H4 (cell line): ENCODE measurements around the gene MLLT3. TPM values are rescaled to one million over a fixed set of nuclear protein-coding genes. Genes with fewer than 3 reads are reported as not detected.

Source experiments
- DNase-seq: peaks from one replicate; pipeline ENCODE4 v3.0.0-alpha.2; 2015; ENCODE audit warnings: low spot score
- total RNA-seq: library from RNA; depleted of rRNA; stranded (reverse); fragments of >200 nt; shearing (Covaris generic); gene quantifications from 2 replicates; pipeline ENCODE4 v1.2.3, GENCODE V29; 2014

Gene MLLT3
- total RNA-seq, 1 experiment from 2014 or later: 8.9 TPM

DNA sequence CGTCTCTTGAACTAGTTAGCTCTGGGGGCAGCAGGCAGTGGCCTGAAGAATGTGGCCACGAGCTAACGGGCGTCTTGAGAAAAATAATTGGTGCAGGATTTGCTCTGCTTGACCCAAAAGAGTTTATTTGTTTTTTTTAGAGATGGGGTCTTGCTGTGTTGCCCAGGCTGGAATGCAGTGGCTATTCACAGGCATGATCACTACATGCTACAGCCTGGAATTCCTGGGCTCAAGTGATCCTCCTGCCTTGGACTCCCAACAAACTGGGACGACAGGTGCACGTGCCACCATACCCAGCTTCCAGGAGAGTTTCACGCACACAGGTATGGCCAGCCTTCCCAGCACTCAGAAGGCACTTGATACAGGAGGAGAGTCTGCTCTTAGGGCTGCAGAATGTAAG, 203.8 kb downstream of the MLLT3 start:
- DNase-seq: no peak

DNA sequence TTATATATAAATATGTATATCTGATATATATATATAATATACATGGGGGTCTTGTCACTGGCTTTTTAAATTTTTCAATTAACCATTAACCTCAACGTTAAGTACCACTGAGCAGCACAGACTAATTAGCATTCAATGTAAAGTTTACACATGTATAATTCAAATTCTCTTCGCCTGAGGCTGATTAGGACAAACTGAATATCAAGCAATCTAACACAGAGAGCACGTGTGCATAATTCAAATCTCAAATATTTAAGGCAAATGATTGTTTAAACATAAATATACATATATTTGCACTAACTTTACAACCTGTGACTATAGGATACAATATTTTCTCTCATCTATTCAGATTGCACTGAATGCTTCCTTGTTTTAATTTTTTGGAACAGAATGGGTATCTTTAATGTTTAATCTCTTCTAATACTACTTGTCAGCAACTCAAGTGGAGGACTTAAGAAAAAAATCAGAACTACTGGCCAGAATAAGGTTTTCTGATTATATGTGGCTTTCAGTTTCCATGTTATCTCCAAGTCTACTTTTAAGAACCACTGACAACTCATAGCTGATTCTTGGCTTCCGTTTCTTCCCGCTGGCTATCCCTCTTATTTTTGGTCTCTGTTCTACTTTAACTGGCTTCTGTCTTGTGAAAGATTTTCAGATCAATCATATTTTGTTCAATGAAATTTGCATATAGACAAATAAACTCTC, 204.8 kb downstream of the MLLT3 start:
- DNase-seq: no peak

DNA sequence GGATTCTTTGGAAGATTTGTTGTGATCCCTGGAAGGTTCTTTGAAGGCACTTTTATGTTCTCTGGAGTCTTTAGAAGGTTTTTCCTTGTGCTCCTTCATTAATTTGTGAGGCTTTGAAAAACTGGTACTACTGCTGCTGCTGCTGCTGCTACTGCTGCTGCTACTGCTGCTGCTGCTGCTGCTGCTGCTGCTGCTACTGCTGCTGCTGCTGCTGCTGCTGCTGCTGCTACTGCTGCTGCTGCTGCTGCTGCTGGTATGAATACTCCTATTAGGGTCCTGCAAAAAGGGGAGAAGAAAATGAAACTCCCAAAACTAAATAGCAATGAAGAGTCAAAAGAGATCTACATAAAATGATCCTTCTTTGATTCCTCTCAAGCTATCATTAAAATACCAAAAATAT, 208.1 kb downstream of the MLLT3 start:
- no peak for DNase-seq

DNA sequence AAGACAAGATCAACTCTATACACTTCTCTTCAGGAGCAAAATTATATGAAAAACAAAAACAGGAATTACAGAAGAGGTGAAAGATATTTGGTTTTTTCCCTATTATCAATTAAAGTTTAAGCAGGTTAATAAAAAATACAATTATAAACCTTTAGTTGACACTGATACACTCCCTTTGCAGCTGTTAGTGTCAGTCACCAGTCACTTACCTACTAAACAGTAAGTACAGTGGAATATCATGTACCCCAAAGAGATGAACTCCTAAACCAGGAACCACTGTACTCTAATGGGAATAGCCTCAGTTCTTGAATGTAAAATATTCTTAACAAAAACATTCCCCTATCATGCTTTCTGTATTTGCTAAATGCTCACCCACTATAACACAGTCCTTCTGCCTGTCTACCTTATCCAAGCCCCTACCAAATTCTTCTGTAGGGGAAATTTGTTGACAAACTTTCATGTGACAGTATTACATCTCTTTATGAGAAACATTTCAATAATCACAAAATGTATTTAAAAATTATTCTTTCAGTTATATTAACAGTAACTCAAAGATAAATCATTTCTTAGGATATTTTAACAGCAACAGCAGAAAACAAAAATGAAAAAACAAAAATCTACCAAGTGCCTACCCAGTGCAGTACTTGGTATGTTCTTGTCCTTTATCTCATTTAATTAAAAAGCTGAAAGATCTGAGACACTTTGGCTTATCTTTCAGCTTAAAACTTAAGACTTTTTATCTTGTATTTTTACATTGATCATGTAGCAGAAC, 212.8 kb downstream of the MLLT3 start:
- DNase-seq: no peak

DNA sequence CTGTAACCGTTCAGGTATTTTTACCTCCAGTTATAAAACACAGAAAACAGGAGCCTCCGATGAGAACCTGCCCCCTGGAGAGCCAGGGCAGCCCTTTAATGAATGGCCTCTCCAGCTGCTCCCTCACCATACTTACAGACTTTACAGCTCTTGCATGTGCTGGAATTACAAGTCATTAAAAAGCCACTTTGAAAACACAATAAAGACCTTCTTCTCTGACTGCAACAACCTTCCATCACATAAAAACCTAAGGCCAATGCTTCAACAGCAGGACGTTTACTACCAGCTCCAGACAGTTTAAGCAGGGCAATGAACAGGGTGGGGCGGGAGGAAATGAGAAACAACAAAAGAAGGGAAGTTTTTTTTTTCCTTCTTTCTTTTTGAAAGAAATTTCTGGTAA, 213.8 kb downstream of the MLLT3 start:
- no peak for DNase-seq

DNA sequence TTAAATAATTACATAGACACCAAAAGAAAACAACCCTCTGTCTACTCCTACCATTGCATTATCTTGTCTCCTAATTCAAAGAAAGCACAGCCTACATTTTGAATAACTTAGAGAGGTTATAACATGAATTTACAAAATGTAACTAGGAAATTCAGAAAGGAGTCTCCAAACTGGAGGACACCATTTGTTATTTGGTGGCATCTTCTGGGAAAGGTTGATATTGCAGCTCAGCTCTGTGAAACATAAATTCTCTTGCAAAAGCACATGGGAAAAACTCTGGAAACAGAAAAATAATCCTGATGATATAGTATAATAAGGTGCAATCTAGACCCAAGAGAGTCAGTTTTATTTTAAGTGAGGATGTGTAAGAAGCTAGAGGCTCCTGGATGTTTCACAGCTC, 215.3 kb downstream of the MLLT3 start:
- DNase-seq: no peak

DNA sequence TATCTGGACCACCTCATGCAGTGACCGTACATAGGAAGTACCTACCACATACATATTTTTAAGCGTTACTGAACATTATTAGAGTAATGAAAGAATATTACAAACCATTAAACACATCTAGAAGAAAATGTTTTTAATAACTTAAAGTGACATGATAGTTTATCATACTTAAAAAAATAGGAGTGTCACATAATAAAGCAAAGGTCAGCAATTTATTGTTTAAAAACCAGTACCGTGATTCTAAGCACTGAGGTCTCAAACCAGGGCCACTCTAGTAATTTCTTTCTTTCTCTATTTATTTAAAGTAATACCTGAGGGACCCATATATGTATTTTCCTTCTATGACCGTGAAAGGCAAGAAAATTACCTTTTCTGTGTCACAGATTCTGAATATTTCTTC, 216.0 kb downstream of the MLLT3 start:
- no peak for DNase-seq

DNA sequence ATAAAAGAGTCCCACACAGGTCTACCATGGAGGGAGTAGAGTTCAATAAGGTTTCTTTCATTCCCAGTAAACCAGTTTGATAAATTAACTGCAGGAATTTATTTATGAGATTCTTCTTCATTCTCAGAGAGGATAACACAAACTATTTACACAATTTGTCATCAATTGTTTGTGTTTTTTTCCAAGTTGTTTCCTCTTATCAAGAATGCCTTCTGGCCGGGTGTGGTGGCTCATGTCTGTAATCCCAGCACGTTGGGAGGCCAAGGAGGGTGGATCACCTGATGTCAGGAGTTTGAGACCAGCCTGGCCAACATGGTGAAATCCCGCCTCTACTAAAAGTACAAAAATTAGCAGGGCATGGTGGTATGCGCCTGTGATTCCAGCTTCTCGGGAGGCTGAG, 216.7 kb downstream of the MLLT3 start:
- no peak for DNase-seq

DNA sequence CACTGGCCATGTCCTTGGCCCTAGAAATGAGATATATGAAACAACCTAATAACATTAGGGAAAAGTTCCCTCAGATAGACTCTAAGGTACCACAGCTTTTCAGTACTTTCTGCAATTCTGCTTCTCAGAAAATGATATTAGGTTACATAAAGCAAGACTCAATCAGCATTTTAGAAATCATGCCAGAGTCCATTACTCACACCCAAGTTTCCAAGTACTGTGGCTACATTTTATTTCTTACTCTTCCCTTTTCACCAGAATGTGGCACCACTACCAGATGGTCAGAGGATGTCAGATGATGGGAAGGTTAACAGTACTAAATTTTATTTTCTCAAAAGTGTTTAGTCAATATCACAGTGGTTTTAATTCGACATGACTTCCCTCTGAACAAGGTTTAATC, 217.2 kb downstream of the MLLT3 start:
- DNase-seq: no peak

DNA sequence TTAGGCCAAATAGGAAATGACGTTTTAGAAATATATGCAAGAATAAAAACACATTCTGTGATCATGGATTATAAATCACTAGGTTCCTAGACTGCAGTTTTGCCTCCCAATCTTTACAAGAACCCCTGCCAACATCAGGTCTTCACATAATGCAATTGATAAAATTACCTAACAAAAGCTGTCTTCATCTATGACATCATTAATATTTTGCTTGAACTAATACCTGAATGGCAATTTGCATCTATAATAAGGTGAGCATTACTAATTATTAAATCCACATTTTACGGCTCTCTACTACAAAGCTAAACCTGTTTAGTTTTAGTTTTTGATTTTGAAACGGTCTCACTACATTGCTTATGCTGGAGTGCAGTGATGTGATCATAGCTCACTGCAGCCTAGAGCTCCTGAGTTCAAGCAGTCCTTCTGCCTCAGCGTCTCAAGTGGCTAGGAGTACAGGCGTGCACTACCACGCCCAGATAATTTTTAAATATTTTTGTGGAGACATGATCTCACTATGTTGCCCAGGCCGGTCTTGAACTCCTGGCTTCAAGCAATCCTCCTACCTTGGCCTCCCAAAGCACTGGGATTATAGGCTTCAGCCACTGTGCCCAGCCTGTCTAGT, 218.0 kb downstream of the MLLT3 start:
- DNase-seq: no peak

DNA sequence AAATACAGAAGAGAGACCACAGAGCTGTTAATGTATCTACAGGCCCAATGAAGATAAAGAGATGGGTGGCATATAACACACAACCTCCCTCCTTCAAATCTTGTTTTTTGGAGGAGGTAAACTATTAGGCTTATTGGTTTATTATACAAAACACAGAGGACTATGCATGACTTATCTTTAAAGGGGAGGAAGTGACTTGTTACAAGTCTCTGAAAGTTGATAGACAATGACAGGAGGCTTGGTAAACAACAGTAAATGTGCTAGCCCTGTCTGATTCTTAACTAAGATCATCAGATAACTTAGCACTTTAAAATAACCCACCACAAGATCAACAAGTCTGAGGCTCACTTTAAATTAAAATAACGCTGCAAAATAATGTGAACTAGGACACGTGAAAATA, 219.0 kb downstream of the MLLT3 start:
- no peak for DNase-seq

DNA sequence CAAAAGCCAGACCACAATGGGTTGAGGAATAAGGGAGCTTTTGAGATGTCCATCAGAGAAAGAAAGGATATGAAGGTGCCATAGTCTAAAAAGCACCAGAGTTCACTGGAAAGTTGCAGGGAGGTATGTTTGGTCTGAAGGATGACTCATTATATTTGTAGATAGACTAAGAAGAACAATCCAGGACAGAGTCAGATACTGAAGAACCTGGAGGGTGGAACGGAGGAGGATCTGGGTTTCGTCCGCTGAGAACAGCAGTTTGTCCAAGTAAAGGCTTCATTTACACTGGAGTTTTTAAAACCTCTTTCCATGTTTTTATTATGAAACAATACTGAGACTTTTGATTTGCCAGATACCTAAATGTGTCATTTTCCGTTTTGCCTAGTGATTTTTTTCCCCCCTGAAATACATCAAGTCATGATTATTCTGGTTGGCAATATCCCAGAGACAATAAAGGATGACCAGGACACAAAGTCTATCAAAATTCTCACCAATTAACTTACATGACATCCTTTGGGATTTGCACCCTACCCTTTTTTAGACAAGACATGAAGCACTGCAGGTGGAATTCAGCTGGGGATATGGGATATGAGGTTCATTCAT, 219.9 kb downstream of the MLLT3 start:
- DNase-seq: no peak

DNA sequence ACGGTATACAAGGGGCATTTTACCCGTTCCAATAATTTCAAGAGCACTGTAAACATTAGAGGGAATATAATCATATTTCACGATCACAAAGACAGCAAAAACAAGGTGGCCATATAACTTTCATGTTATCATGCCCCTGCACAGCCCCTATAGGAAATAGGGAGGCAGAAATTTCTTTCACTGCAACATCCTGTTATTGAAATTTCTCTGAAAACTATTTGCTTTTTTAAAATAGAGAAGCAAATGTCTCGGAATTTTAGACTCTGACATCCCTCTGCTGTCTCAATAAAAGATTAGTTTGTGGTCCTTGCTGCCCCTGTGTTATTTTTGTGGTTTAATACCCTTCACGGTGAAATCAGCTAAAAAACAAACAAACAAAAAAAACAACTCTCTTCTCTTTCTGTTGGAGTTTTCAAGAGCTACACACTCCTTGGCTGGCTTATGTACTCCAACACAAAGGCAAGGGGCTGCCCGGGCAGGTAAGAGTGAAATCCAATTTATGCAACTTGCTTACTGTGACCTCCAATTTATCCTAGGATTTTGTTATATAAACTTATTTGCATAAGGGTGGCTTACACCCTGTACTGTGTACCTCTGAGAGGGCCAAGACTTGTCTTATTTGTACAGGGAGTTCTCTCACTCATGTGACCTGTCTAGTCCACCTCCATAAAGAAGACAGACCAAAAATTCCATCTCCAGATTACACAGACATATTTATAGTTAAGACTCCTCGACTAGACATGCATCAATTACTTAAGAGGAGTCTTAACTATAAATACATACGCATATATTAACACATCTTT, 223.6 kb downstream of the MLLT3 start:
- no peak for DNase-seq

DNA sequence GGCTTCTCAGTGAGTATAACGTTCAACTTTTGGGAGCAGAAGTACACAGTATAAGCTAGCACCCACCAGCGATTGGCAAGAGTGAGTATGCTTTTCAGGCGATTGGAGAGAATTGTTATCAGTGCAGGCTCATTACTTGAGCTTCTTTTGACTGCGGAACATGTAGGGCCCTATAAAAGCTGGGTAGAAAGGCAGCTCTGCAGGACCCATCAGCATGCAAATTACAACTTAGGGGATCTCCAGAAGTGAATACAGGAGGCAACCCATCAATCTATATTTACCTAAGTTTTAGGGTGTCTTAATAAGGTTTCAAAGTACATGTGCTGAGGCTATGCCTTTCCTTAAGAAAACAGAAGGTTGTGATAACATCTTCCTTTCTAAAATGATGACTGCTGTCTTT, 225.0 kb downstream of the MLLT3 start:
- DNase-seq: no peak

DNA sequence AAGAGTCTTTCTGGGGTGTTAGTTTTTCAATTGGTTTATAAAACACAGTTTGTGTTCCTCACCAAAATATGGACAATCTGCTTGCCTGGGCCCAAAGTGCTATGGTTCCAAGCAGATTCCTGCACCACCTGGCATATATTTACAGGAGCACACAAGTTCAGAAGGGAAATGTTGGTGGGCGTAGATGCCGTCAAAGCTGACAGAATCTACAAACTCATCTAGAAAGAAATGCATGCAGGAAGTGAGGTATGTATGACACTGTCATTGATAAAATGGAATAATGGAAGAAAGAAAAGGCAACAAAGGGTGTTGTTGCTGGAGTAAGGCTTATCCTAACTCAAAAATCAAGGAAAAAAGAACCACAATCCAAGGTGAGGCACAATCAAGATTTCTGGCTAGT, 225.8 kb downstream of the MLLT3 start:
- DNase-seq: no peak

DNA sequence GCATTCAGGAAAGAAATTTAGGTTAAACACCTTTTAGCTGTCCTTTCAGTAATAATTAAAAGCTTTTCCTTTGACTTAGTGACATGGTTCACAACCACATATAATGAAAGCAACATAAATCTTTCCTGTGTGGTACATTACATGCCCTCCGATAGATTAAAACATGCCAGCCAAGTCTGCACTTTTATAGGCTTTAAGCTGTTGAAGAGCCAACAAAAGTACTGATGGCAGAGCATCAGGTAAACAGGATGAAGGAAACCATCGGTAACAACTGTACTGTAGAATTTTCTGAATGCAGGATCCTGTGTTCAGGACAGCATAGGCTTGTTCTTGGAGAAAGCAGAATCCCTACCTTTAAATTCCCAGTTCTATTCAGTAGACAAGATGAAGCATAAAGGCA, 226.6 kb downstream of the MLLT3 start:
- no peak for DNase-seq

DNA sequence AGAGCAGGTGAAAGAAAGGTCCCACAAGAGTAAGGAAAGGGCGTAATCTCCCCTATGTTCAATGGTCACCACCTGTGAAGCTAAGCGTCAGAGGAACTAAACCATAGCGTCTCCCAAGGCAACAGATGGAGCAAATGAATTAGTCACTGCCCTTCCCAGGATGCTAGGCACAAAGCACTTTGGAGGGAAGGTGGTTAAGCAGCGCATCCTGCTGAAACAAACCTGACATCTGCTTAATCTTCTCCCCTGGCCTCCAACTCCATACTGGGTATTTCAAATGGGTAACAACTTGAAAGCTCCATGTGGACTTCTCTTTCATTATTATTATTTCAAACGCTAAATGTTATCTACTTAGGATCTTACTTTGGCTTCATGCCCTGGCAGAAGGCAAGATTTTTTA, 227.3 kb downstream of the MLLT3 start:
- no peak for DNase-seq

DNA sequence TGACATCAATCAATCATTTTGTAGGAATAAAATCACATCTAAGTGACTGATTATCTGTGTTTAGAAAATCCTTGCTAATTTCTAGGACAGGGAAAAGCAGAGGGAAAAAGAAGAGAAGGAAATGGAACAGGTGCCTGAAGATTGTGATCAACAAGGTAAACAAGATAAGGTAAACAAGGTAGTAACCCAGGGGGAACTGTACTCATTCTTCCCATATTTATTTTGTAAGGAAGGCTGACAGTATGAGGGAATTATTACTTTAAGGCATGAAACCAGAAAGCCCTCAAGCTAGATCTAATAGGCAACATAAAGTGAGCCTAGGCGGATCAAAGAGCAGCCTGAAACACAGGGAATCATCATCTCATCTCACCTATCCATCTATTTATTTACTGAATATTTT, 231.1 kb downstream of the MLLT3 start:
- DNase-seq: no peak

DNA sequence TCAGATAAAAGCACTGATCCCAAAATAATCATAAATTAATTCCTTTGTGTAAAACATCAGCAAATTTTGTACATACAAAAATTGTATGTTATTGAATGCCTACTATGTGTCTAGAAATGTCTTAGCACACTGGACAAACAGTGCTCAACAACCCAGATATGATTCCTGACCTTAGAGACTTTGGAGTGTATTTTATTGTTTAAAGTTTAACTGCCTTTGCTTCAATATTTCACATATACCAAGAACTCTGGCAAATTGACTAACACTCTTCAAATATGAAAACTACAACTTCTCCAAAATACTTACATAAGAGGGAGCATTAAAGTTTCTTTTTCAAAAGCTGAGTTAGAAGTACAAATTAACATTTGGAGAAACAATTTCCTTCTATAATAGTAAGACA, 231.9 kb downstream of the MLLT3 start:
- no peak for DNase-seq

DNA sequence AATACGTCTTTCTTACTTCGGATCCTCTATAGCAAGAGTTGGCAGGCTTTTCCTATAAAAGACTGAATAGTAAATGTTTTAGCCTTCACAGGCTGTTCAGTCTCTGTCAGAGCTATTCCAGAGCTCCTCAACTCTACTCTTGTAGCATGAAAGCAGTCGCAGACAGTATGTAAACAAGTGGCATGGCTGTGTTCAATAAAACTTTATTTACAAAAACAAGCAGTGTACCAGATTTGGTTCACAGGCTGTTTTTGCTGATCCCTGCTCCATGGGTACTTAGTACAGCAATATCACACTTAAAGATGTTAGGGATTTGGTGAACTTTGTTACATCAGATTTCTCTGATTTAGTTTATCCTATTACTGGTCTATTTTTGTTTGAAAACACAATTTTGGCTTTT, 235.2 kb downstream of the MLLT3 start:
- DNase-seq: no peak

DNA sequence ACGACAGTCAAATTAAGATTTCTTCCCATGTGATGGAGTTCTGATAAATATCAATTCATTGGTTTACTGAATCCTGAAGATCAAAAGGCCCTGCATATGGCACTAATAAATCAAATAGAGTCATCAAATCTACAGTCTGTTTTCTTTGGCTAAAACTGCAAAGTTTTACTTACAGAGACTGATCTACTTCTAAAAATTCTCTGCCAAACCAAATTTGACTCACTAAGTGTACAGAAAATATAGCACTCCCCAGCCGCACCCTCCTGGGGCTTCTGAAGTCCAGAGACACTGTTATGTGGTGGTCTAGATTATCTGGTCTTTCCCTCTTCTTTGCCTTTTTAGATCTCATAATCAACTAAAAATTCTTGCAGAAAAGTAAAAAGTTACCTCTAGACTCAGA, 237.7 kb downstream of the MLLT3 start:
- DNase-seq: no peak
